ENCODE data around the gene PARD6B.
"Not testable (repeated sequence)": the region's sequence is repeated elsewhere in the genome, so short reads cannot be mapped to it uniquely, and the experiment has no call there.

The PARD6B gene

GRCh38 chr20:50799176-50799889 lies 68.0 kb downstream of the PARD6B start:
- no peak overlapping the region for H3K27ac ChIP-seq

GRCh38 chr20:50799890-50800550 lies 68.6 kb downstream of the PARD6B start:
- H3K27ac ChIP-seq = no peak overlapping the region
- no peak for TF ChIP-seq ZFX (IDR thresholded peaks at IDR 0.05; ENCODE audit: borderline replicate concordance)
- TF ChIP-seq CTCF (IDR thresholded peaks at IDR 0.05) = no peak

More at GRCh38 chr20:50799176-50799889, 68.0 kb downstream of the PARD6B start:
- TF ChIP-seq ZFX (IDR thresholded peaks at IDR 0.05; ENCODE audit: borderline replicate concordance) (no peak), CTCF (IDR thresholded peaks at IDR 0.05) (no peak)

GRCh38 chr20:50800986-50801746 lies 69.8 kb downstream of the PARD6B start:
- H3K27ac ChIP-seq = not testable (repeated sequence)

GRCh38 chr20:50801747-50802125 lies 70.4 kb downstream of the PARD6B start:
- TF ChIP-seq ZFX (IDR thresholded peaks at IDR 0.05; ENCODE audit: borderline replicate concordance) (no peak), CTCF (IDR thresholded peaks at IDR 0.05) (no peak)
- H3K27ac ChIP-seq = no peak overlapping the region

GRCh38 chr20:50802289-50802688 lies 70.9 kb downstream of the PARD6B start:
- H3K27ac ChIP-seq = no peak overlapping the region
- no peak for TF ChIP-seq CTCF (IDR thresholded peaks at IDR 0.05)
- TF ChIP-seq ZFX (IDR thresholded peaks at IDR 0.05; ENCODE audit: borderline replicate concordance) = no peak

- no peak for TF ChIP-seq CTCF (IDR thresholded peaks at IDR 0.05)
- TF ChIP-seq ZFX (IDR thresholded peaks at IDR 0.05; ENCODE audit: borderline replicate concordance) = no peak
- no peak overlapping the region for H3K27ac ChIP-seq
Observed at GRCh38 chr20:50804437-50805348, 73.3 kb downstream of the PARD6B start.

GRCh38 chr20:50805349-50805684 lies 73.9 kb downstream of the PARD6B start:
- no peak overlapping the region for H3K27ac ChIP-seq
- TF ChIP-seq ZFX (IDR thresholded peaks at IDR 0.05; ENCODE audit: borderline replicate concordance) (no peak), CTCF (IDR thresholded peaks at IDR 0.05) (no peak)
